GM10266 (cell line): ENCODE results near the gene KLHL14.

ENCODE experiments used
- DNase-seq: peaks from one replicate; pipeline ENCODE4 v3.0.0; 2012; ENCODE audit errors: extremely low spot score
- TF ChIP-seq, protein P1 (sequence below): IDR thresholded peaks from 2 replicates; pipeline ENCODE4 v1.5.1; 2012; ENCODE audit warnings: mild to moderate bottlenecking, low read depth; ENCODE audit not compliant: control insufficient read depth, insufficient read depth; ENCODE audit errors: missing control alignments

KLHL14 gene

GRCh38 chr18:32769586-32770053 lies 3.2 kb downstream of the KLHL14 start:
- TF ChIP-seq, protein P1, sequence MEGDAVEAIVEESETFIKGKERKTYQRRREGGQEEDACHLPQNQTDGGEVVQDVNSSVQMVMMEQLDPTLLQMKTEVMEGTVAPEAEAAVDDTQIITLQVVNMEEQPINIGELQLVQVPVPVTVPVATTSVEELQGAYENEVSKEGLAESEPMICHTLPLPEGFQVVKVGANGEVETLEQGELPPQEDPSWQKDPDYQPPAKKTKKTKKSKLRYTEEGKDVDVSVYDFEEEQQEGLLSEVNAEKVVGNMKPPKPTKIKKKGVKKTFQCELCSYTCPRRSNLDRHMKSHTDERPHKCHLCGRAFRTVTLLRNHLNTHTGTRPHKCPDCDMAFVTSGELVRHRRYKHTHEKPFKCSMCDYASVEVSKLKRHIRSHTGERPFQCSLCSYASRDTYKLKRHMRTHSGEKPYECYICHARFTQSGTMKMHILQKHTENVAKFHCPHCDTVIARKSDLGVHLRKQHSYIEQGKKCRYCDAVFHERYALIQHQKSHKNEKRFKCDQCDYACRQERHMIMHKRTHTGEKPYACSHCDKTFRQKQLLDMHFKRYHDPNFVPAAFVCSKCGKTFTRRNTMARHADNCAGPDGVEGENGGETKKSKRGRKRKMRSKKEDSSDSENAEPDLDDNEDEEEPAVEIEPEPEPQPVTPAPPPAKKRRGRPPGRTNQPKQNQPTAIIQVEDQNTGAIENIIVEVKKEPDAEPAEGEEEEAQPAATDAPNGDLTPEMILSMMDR = no peak
- no peak for DNase-seq

- TF ChIP-seq, protein P1 = no peak
- no peak for DNase-seq
Measured at GRCh38 chr18:32769071-32769585, 3.7 kb downstream of the KLHL14 start.

- TF ChIP-seq, protein P1 = no peak
- DNase-seq = no peak
Measured at GRCh38 chr18:32767400-32767799, 5.4 kb downstream of the KLHL14 start.

DNA sequence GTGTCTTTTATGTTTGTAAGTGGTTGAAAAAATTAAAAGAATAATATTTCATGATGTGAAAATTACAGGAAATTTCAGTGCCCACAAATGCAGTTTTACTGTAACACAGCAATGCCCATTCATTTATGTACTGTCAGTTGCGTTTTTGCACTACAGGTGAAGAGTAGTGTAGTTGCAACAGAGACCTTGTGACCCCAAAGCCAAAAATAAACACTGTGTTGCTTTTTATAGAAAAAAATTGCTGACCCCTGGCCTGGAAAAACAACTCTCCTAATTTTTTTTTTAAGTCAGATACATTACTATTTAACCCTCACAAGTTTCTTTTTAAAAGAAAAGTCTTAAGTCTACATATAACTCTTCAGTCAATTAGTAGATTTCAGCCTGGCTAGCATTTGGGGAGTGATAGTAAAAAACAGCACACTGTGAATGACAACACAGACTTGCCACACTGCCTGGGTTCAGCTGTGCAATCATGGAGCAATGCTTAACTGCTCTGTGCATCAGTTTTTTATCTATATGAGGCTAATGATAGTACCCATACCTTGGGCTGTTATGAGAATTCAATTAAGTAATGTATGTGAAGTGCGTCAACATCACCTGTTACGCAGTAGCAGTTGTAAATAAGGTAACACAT lies 8.1 kb downstream of the KLHL14 start:
- DNase-seq = no peak
- TF ChIP-seq, protein P1 = no peak

DNA sequence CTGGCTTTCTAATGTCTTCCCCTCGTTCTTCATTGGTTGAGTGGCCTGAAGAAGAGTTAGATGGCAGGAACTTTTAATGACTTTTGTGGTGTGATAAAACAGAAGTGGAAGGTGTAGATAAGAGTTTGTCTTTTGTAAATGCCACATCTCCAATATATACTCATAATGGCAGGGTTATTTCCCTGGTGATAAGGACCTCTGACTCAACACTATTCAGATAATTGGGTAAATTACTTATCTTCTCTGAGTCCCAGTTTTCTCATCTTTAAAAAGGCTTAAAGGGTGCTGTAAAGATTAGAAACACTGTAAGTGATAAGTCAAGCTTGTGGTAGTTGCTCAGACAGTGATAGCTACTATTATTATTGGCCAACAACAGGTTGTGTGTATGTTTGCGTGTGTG lies 9.5 kb downstream of the KLHL14 start:
- DNase-seq = no peak
- TF ChIP-seq, protein P1 = no peak

DNA sequence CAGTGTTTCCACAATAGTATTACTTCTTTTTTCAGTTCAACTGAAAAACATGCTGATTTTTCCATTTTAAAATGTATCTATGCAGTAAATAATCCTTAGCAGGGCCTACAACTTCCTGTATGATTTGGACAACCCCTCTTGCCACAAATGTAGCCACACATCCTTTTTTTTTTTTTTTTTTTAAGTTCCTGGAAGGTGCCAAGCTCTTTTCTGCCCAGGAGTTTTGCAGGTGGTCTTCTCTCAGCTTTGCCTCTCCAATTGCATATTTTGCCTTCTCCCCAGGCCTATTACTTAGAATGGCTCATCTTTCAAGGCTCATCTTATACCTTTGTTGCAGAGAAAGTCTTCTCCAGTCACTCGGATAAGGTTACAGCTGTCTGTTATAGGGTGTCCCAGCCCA lies 11.6 kb downstream of the KLHL14 start:
- no peak for DNase-seq
- TF ChIP-seq, protein P1 = no peak

- DNase-seq = peak; percentile 32
Measured at GRCh38 chr18:32760391-32760790, 12.4 kb downstream of the KLHL14 start.

More at GRCh38 chr18:32760391-32760790, 12.4 kb downstream of the KLHL14 start:
- TF ChIP-seq, protein P1 = no peak
